ENCODE data around the gene SIRT5. TPM values are rescaled to one million over a fixed set of nuclear protein-coding genes. Genes with fewer than 3 reads are reported as not detected.

The SIRT5 gene
- total and polyA plus RNA-seq, 2 donors (not counting 1 experiment from before 2014, with no cell fraction given): 8.1 to 16.3 TPM

- DNase-seq (no peak), ATAC-seq (ENCODE audit: low read depth) (no peak)
- CTCF ChIA-PET: no interaction called here
- H3K4me2 ChIP-seq (replicated peaks; ENCODE audit: low read depth, low read length, poor library complexity, severe bottlenecking): no peak overlapping the region
- Mint-ChIP-seq H3K27me3 (no peaks in the 10 kb centered on the region), H3K27ac (no peak overlapping the region), H3K9me3 (ENCODE audit: insufficient read depth) (no peaks in the 10 kb centered on the region), H3K4me3 (no peak overlapping the region), H3K4me1 (peaks cover 69% of the 10 kb centered on the region)
- H3K36me3 ChIP-seq (replicated peaks in 1 of 2; ENCODE audit: control extremely low read depth in 1 of 2, control insufficient read depth in 1 of 2, extremely low read depth in 1 of 2, insufficient read depth in 2 of 2, low read length in 1 of 2): no peaks in the 10 kb centered on the region
- H3K79me2 ChIP-seq (ENCODE audit: control insufficient read depth, insufficient read depth, low read length): peaks cover 100% of the 10 kb centered on the region
- intact Hi-C loops (cut with micrococcal nuclease): no loop called here
- H4K20me1 ChIP-seq (ENCODE audit: control insufficient read depth, insufficient read depth, low read length, poor library complexity, severe bottlenecking): peaks cover 69% of the 10 kb centered on the region
- no peak overlapping the region for H3K27ac ChIP-seq (ENCODE audit: low read length in 2 of 2)
- H3K4me1 ChIP-seq (ENCODE audit: control insufficient read depth in 2 of 2, insufficient read depth in 2 of 2, low read length in 2 of 2): peaks cover 0 to 26% of the 10 kb centered on the region in 2 donors
- H3K4me3 ChIP-seq (ENCODE audit: control extremely low read depth in 1 of 5, extremely low read depth in 1 of 5, insufficient read depth in 1 of 5, low read depth in 2 of 5, low read length in 4 of 5): no peak overlapping the region
- POLR2A ChIA-PET: interaction anchor here (0.8 kb wide), 1 partner anchor 49 kb away, joined by 3 read pairs; the partner anchor contains the start of gene NOL7
- no peaks in the 10 kb centered on the region for H3K9me3 ChIP-seq (ENCODE audit: control extremely low read depth in 1 of 3, control insufficient read depth in 2 of 3, insufficient read depth in 1 of 3, low read length in 2 of 3)
- no peaks in the 10 kb centered on the region for H3K27me3 ChIP-seq (replicated peaks in 1 of 4; ENCODE audit: control extremely low read depth in 1 of 4, control insufficient read depth in 3 of 4, insufficient read depth in 4 of 4, low read length in 3 of 4)
- 100% methylated on average over 2 of the region's 4 CpGs for WGBS (ENCODE audit: insufficient coverage)
- TF ChIP-seq CTCF (IDR thresholded peaks at IDR 0.05) (no peak), EZH2 (IDR thresholded peaks at IDR 0.05; ENCODE audit: borderline replicate concordance, insufficient read depth, low read depth, low read length, poor library complexity, severe bottlenecking) (no peak)
- no peak overlapping the region for H2AFZ ChIP-seq (ENCODE audit: insufficient read depth, low read depth, low read length, poor library complexity, severe bottlenecking)
- H3K9ac ChIP-seq (ENCODE audit: low read length): no peak overlapping the region
Observed at GRCh38 chr6:13663986-13664385, 89.6 kb downstream of the SIRT5 start.

Other genes starting within 250 kb of the SIRT5 start
- gene TBC1D7, start 246.1 kb upstream of the SIRT5 start, total RNA-seq: 22.3 and 26.0 TPM in 2 replicates
- 21.5 and 25.0 TPM in 2 replicates for gene TBC1D7, start 246.1 kb upstream of the SIRT5 start, polyA plus RNA-seq
- gene GFOD1, start 87.0 kb upstream of the SIRT5 start, total RNA-seq: 42.4 and 44.6 TPM in 2 replicates
- 8.3 and 10.4 TPM in 2 replicates for gene GFOD1, start 87.0 kb upstream of the SIRT5 start, polyA plus RNA-seq
- 48.6 and 58.3 TPM in 2 replicates for gene NOL7, start 40.7 kb downstream of the SIRT5 start, total RNA-seq
- gene NOL7, start 40.7 kb downstream of the SIRT5 start, polyA plus RNA-seq: 24.7 and 49.8 TPM in 2 replicates
- 34.1 and 39.0 TPM in 2 replicates for gene RANBP9, start 137.2 kb downstream of the SIRT5 start, total RNA-seq
- 20.0 and 30.7 TPM in 2 replicates for gene RANBP9, start 137.2 kb downstream of the SIRT5 start, polyA plus RNA-seq
- 10.6 and 11.2 TPM in 2 replicates for gene MCUR1, start 240.0 kb downstream of the SIRT5 start, total RNA-seq
- 4.1 and 4.6 TPM in 2 replicates for gene MCUR1, start 240.0 kb downstream of the SIRT5 start, polyA plus RNA-seq

Data from B cell (primary cell).